Central memory CD4-positive, alpha-beta T cell (primary cell): Measurements from ENCODE around the gene DCTN3.

ENCODE experiments used
- DNase-seq: peaks from one replicate; pipeline ENCODE4 v3.0.0; 2022

The DCTN3 gene

GRCh38 chr9:34615132-34615531 lies 5.2 kb downstream of the DCTN3 start:
- no peak for DNase-seq

GRCh38 chr9:34612788-34613390 lies 7.4 kb downstream of the DCTN3 start:
- peak; percentile 57 for DNase-seq

GRCh38 chr9:34611811-34612787 lies 8.2 kb downstream of the DCTN3 start, which contains the start of gene RPP25L:
RPP25L (minus strand) TSS chr9:34612097; CDS start chr9:34611296, 801 bp downstream.
- DNase-seq = peak; percentile 81

GRCh38 chr9:34611251-34611810 lies 9.0 kb downstream of the DCTN3 start:
- no peak for DNase-seq

GRCh38 chr9:34610434-34611206 lies 9.7 kb downstream of the DCTN3 start:
- no peak for DNase-seq

- DNase-seq = no peak
Observed at GRCh38 chr9:34607331-34607730, 13.0 kb downstream of the DCTN3 start.

GRCh38 chr9:34606905-34607304 lies 13.4 kb downstream of the DCTN3 start:
- no peak for DNase-seq

GRCh38 chr9:34606190-34606589 lies 14.1 kb downstream of the DCTN3 start:
- DNase-seq = no peak

- peak; percentile 66 for DNase-seq
Observed at GRCh38 chr9:34603610-34604231, 16.6 kb downstream of the DCTN3 start.

GRCh38 chr9:34601937-34602573 lies 18.2 kb downstream of the DCTN3 start:
- DNase-seq = no peak

- DNase-seq = no peak
Observed at GRCh38 chr9:34600908-34601307, 19.4 kb downstream of the DCTN3 start.

GRCh38 chr9:34599546-34599945 lies 20.7 kb downstream of the DCTN3 start:
- DNase-seq = no peak

GRCh38 chr9:34594177-34594576 lies 26.1 kb downstream of the DCTN3 start:
- no peak for DNase-seq

GRCh38 chr9:34592895-34593601 lies 27.2 kb downstream of the DCTN3 start:
- no peak for DNase-seq

- no peak for DNase-seq
Observed at GRCh38 chr9:34591917-34592866, 28.1 kb downstream of the DCTN3 start.

- peak; percentile 59 for DNase-seq
Observed at GRCh38 chr9:34591248-34591916, 28.9 kb downstream of the DCTN3 start.

GRCh38 chr9:34590381-34591247 lies 29.7 kb downstream of the DCTN3 start:
- peak; percentile 8 for DNase-seq

GRCh38 chr9:34589636-34590380 lies 30.5 kb downstream of the DCTN3 start, which contains the start of gene CNTFR:
CNTFR (minus strand) TSS chr9:34589724; CDS start chr9:34568981, 20,743 bp downstream.
- DNase-seq = no peak
